NCI-H1105 treated with DMSO at 0.1 percent for 48 hours (cell line): ENCODE measurements around the gene CXCL5.
"Not testable (repeated sequence)": the region's sequence is repeated elsewhere in the genome, so short reads cannot be mapped to it uniquely, and the experiment has no call there.

ENCODE experiments used
- DNase-seq: peaks from one replicate; lab custom pipeline; 2025; lab: John Stamatoyannopoulos, UW

The CXCL5 gene

DNA sequence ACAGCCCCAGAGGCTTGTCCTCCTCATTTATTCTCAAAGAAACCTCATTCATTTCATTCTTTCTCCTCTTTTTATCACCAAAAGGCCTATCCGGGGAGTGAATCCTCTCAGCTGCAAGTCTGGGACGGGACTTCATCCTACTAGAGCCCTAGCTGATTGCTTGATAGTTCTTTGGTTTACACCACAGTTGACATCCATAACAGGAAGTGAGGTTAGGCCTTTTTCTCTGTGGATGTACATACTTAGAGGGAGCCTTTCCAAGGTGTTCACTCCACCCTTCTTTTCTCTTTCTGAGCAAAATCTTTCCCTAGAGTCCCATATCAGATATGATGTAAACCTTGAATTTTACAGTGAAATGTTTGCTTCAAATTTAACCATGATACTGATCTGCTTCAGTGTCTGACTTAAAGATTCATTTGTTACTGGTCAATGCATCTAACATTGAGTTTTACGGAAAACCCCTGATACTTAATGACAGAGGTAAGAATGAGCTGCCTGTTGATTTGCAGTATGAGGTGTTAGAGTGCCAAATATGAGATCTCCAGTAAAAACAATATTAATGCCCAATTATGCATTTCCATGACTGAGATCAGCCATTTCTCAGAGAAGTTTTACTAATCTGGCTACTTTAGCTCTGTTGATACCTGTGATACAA, 16.8 kb upstream of the CXCL5 start:
- DNase-seq: no peak

DNA sequence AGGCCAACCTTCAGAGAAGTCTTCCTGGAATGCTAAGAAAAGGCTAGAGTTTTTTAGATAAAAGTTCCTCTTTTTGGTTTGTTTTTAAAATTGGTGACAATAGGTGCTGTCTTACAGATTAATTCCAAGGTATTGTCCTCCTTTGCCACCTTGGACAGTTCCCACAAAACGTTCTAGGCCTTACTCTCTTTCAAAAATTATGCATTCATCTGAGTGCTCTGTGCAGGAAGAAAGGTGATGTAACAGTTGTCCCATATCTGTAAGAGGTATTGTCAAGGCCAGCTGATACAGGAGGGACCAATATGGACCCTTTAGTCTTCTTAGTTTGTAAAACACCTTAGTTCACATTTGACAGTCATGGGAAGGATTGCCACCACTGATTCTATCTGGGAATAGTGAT, 15.9 kb upstream of the CXCL5 start:
- DNase-seq: no peak

DNA sequence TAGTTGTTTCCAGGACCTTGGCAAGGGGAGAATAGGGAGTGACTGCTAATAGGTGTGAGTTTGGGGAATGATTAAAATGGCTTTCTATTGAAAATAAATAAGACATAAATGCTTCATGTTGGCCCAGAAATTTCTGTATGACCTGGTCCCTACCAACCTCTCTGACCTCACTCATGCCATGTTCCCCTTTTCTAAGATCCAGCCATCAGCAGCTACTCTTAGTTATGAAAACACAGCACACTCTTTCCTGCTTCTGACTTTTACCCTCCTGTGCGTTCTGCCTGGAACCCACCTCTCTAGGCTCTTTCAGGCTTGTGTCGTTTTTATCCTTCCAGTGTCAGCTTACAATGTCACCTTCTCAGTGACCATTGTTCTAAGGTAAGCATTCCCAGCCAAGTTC, 14.8 kb upstream of the CXCL5 start:
- no peak for DNase-seq

DNA sequence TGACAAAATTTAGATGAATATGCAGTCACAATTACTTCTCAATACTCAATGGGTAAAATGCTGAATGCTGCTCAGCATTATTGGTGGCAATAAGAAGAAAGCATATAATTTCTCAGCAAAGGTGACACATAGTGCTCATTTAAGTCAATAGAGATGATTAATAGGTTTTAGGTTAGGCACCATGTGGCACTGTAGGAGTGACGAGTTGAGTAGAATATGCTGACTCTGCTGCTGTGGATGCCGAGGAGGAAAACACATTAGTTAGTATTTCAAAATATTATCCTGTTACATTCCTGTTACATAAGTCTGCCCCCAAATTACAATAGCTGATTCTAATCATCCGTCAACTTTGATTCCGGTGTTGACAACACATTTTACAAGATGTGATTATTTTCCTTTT, 13.7 kb upstream of the CXCL5 start:
- no peak for DNase-seq

DNA sequence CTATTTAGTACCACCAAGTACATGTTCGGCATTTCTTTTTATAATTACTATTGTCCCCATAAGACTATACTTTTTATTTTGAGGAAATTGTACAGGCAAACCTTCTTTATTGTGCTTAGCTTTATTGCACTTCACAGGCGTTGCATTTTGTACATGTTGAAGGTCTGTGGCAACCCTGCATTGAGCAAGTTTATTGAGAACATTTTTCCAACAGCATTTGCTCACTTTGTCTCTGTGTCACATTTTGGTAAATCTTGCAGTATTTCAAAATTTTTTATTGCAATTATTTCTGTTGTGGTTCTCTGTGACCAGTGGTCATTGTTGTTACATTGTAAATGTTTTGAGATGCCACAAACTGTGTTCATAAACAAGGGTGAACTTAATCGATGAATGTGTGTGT, 10.8 kb upstream of the CXCL5 start:
- DNase-seq: no peak

DNA sequence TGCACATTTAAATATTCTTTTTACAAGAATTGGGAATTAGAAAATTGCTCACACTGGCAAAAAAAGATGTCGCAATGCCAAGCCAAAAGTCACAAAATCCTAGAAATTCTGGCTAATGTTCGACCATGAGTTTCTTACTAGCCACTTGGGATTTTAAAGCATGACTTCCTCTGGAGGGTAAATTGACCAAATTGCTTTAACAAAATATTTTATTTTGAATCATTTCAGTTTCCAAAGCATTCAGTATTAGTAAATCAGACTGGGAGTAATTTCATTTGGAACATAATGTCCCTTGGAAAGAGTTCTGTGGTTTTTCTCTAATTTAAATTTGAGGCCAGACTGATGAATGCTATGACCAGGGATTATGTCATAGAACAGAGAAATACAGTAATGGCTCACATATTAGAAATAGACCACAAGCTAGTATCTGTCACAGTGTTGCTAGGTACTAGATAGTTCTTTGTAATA, 7.6 kb upstream of the CXCL5 start:
- DNase-seq: no peak

DNA sequence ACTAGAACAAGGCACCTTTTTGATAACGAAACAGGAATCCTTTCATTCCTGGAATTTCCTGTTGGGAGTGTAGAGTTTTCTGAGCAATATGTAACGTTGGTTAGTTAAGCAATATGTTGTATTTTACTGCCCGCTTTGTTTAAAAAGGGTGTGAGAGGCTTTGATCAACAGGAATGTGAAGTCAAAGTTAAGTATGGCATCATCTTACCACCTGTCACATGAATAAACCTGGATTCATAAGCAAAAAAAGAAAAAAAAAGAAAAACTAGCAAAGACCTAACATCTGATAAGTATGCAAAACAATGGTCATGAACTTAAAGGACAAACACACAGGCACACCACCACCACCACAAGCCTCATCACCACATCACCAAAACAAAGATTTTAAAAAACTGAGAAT, 7.1 kb upstream of the CXCL5 start:
- no peak for DNase-seq

DNA sequence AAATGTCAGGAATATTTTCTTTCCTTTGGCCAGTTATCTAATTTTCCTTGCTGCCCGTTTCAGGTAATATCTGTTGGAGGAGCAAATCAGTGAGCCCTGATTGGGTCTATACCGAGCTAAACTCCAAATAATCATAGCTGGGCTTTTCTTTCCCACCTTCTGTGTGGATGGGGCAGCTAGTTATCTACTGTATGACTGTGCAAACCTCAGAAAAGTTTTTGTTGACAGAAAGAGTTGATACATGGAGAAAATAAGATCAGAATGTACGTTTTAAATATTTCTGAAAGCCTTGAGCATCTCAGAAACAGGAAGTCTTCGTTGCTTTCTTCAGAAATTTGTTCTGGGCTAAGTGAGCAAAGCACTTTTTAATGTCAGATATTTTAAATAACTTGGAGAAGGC, 6.2 kb upstream of the CXCL5 start:
- DNase-seq: no peak

DNA sequence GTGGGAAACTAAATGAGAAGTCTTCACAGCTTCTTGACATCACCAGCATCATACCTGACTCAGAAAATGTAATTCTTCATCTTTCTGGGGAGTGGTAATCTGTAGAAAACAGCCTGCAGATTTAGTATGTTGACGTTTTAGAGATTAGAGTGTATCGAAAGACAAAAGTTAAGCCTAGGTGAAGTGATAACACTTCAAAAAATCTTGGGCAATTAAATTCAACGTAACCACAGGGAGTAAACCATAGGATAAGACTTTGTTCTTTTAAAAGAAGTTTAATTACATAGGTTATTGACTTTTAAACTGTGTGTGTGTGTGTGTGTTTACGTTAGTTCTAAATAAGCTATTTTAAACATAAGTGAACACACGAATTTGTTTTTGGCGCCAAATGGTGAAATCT, 1.8 kb upstream of the CXCL5 start:
- DNase-seq: no peak

DNA sequence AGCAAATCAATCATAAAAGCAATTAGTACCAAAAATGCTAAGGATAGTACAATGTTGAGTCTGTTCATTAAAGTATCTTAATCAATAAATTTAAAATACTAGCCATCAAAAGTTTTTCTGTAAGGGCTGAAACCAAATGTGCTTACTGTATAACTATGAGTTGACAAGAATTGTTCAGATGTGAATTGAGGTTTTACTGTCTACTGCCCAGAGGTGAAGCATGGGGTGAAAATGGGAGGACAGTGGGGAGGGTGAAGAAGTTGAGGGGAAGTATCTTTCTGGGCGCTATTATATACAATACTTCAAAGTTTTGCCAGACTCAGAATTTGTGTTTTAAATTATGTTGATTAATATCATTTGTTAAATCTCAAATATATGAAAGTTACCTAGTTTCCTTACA, 6.4 kb downstream of the CXCL5 start:
- no peak for DNase-seq

DNA sequence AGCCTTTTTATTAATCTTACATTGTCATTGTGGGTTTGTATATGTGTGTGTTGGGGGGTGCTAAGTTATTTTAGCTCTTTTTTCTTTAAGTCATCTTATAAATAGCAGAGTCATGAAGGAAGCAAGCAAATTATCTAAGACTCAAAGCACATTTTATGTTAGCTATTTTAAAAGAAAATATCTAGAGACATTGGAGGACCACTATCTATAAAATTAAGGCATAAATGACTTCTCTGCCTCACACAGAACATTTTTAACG, 6.8 kb downstream of the CXCL5 start:
- no peak for DNase-seq

DNA sequence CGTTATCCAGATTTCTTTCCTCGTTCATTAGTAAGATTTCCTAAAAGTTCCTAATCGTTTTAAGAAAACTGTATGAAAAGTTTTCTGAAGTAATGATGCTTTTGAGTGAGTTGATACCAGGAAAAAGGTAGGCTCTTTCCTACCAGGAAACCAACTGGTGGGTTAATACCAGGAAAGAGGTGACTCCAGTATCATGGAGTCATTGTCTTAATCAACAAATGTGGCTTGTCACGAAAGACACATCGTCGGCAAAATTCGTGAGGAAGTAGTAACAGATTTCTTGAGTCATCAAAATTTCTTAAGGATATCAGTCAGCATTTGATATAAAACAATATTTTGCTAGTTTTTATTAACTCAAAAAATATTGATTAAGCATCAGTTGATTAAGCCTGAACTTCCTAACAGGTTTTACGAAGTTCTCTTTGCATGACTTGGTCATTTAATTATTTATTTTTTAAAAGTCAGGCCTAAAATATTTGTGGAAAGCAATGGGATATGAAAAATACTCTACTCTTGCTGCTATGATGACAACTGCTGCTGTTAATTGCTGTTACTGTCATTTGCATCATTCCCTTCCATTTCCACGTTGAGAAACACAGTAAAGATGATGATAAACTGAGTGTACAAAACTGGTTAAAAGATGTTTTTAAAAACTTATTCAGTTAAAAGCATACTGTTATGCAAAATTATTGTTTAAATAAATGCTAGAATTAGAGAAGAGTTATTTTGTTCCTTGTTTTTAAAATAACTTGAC, 7.3 kb downstream of the CXCL5 start:
- DNase-seq: no peak

DNA sequence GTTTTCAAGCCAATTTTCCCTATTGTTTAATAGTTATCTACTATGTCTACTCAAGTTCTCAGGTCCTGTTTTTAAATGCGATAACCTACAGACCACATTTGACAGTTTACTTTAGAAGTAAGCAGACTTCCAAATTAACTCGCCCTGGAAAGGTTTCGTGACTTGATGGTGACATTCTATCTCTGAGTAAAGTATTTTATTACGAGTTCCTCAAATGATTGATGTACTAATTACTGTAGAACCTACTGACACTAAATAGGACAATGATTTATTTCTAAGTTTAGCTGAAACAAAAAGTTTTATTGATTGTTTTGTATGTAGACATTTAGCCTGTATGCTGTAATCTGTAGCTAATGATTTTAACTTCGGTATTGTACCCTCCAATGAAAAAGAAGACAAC, 8.5 kb downstream of the CXCL5 start:
- no peak for DNase-seq

DNA sequence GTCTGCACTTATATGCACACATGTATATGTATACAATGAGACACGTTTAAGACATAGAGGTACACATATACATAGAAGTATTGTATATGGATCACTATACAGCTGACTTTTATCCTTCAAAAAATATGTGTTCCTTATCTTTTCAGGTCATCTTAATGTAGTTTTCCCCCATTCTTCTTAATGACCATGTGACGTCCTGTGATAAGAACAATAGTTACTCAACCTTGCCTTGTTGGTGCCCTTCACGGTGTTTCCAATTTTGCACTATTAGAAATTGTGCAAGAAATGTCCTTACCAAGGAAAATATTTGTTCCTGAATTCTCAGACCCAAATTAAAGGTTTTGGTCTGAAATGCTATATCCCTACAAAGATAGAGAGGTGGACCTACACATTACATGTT, 9.4 kb downstream of the CXCL5 start:
- no peak for DNase-seq

DNA sequence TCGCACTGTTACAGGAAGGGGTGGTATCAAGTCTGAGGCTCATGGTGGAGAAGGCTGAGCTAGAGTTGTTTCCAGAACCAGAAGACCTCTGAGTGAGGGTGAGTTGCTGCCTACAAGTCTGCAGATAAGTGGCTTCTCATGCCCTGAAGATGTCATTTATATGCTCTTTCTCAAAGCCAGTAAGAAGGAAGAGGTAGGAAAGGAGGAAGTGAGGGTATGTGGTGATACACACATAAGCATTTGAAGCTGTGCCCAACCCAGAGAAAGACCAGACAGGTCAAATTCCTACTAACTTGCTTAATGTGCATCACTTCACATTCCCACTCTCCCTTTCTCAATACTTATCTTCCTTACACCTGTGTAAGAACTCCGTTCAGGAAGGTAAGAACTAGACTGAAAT, 10.4 kb downstream of the CXCL5 start, which contains the start of gene PPBP:
TSS of gene PPBP (minus strand) at position 130 of the 400 bp plus-strand sequence. CDS start at position 43, 87 bp downstream.
- no peak for DNase-seq

DNA sequence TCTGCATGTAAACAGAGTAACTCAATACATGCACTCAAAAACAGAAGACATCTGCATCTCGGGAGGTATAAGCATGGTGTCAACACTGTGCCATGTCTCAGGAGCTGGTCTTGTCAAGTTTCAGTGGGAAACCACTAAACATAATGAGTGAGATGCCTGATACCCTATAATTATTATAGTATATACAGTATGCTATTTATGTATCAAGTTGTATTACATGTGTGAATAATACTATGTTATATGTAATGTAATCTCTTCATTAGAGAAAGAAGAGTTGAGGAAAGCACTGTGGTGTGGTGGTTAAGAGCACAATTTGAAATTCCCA, 13.0 kb downstream of the CXCL5 start:
- DNase-seq: no peak

DNA sequence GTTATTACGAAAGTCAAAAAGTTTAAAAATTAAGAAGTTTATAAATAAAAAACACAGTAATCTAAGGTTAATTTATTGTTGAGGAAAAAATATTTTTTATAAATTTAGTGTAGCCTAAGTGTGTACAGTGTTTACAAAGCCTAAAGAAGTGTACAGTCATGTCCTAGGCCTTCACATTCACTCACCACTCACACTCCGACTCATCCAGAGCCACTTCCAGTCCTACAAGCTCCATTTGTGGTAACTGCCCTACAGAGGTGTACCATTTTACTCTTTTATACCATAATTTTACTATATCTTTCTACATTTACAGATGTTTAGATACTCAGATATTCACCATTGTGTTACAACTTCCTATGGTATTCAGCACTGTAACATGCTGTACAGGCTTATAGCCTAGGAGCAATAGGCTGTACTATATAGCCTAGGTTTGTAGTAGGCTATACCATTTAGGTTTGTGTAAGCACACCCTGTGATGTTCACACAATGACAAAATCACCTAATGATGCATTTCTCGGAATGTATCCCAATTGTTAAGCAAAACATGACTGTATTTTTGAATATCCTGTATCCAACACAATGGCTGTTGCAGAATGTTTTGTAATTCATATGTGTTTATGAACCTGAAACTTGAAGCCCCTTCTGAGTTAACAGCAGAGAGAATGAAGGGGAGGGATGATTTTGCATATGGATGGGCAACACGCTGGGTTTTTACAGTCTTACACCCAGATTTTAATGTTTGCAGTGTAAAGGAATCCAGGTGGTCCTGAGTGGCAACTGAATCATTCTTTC, 13.5 kb downstream of the CXCL5 start:
- no peak for DNase-seq

DNA sequence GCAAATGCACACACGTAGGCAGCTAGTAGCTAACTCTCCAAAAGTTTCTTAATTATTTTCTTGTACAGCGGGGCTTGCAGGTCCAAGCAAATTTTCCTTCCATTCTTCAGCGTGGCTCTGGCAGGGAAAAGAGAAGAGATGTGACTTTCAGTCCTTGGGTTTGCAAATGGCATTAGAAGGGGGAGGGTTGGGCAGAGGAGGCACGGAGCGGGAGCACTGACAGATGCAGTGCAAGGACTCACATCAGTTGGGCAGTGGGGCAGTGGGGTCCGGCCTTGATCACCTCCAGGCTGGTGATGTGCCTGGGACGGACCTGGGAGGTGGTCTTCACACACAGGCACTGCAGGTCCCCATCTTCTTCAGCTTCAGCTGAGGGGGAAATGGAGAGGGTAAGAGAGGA, 17.3 kb downstream of the CXCL5 start:
- not testable (repeated sequence) for DNase-seq

DNA sequence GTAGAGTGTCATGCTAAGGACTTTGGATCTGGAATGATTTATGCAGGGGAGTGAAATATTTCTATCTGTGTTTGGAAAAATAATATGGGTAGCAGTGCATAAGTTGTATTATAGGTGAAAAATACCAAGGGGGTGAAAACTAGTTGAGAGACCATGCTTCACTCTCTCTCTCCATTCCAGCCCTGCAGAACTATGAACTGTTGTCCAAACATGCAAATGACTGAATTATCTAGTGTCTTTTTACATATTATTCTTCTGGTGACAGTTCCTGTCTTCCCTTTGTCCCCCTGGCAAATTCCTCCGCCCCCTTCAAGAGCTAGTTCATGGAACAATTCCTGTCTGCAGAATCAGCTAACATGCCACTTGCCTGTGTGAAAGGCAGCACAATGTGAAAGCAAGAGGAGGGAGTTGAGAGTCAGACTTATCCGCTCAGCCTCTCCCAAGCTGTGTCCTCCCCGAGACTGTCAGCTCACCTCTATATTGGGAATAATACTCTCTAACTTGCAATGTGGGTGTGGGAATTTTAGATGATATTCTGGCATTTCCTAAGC, 19.0 kb downstream of the CXCL5 start:
- no peak for DNase-seq

DNA sequence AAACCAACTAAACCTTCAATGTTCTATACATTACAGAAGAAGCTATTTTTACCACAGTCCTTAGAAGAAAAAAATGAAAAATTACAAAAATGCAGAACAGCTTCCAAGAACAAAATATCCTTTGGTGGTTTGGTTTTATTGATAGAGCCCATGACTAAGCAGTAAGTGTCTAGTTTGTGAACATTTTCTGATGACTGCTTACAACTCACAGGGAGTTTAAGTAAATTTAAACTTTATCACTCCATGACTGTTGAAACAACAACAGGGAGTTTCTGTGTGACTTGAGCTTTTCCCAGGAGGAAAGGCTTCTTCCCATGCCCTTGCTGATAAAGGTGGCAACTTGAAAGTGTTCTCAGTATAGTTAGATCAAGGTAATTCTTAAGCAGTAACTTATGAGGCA, 19.6 kb downstream of the CXCL5 start:
- DNase-seq: no peak

DNA sequence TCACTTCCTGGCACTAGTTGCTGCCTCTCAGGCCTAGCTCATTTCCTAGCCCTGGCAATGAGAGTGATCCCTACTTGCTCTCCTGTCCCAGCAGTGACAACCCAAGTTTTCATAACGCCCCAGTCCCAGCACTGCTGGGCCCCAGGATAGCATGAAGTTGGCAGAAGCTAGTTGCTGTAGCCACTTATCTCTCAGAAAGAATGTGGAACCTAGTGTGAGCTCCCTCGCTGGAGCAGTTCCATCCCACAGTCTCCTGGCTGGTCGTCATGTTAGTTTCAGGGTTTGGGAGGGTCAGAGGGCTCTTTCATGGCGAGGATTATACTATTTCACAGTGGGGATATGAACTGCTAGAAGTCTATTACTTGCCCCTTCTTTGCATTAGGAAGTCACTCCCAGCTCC, 21.8 kb downstream of the CXCL5 start:
- DNase-seq: no peak

DNA sequence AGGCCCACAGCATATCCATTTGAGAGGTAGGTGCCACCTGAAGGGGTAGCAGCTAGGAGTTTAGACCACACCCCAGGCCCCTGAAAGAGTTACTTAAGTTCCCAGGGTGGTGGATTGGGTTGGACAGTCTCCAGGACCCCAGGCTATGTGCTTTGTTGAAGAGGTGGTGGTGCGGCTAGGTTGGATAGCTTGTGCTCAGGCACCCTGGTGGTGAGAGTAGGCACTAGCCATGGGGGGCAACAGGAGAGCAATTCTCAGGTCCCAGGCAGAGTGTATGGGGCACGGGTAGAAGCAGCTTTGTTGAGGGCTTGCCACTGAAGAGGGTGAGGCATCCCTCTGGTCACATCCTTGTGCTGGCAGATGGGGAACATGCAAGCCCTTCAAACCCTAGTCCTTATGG, 22.3 kb downstream of the CXCL5 start:
- DNase-seq: no peak

DNA sequence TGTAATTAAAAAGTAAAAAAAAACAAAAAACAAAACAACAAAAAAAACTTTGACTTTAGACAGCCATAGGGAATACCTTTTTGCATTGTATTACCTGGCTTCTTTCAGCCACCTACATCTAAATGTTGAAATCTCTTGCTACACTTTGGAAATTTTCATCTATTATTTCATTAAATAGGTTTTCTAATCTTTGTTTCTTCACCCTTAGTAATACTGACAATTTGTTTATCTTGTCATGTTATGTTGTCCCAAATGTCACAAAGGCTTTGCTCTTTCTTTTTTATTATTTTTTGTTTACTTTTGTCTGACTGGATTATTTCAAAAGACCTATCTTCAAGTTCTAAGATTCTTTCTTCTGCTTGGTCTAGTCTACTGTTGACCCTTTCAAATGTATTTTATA, 24.1 kb downstream of the CXCL5 start:
- no peak for DNase-seq
